Hepatocyte (in vitro differentiated cells): ENCODE results near the gene OMA1. TPM values are rescaled to one million over a fixed set of nuclear protein-coding genes. Genes with fewer than 3 reads are reported as not detected.
A peak's percentile ranks its signal among the peaks of the same experiment; 100 is the strongest.

Experiments used
- DNase-seq: peaks from one replicate; pipeline ENCODE4 v3.0.0-alpha.2; 2016; ENCODE audit warnings: low spot score
- H2AFZ ChIP-seq: fragments of 200-600 bp; sonication (generic); 2 replicates; pipeline ENCODE4 v1.6.0; 2016; ENCODE audit warnings: antibody characterized with exemption, mild to moderate bottlenecking
- H3K27ac ChIP-seq: fragments of 200-600 bp; sonication (generic); 2 replicates; pipeline ENCODE4 v1.5.1; 2016; ENCODE audit warnings: mild to moderate bottlenecking
- H3K27me3 ChIP-seq: fragments of 200-600 bp; sonication (generic); 2 replicates; pipeline ENCODE4 v1.6.1; 2016
- H3K36me3 ChIP-seq: fragments of 200-600 bp; sonication (generic); replicated peaks from 2 replicates; pipeline ENCODE4 v1.5.1; 2016; ENCODE audit warnings: low read depth; ENCODE audit not compliant: insufficient read depth
- H3K4me1 ChIP-seq: fragments of 200-600 bp; sonication (generic); 2 replicates; pipeline ENCODE4 v1.5.1; 2016; ENCODE audit warnings: mild to moderate bottlenecking, moderate library complexity; ENCODE audit not compliant: insufficient read depth
- H3K4me2 ChIP-seq: fragments of 200-600 bp; sonication (generic); 2 replicates; pipeline ENCODE4 v1.6.0; 2016
- H3K4me3 ChIP-seq: fragments of 200-600 bp; sonication (generic); 2 replicates; pipeline ENCODE4 v1.5.1; 2016; ENCODE audit warnings: mild to moderate bottlenecking
- H3K79me2 ChIP-seq: fragments of 200-600 bp; sonication (generic); 2 replicates; pipeline ENCODE4 v1.6.0; 2017; ENCODE audit warnings: mild to moderate bottlenecking
- H3K9me2 ChIP-seq: fragments of 200-600 bp; sonication (generic); replicated peaks from 2 replicates; pipeline ENCODE4 v1.6.0; 2017; ENCODE audit warnings: mild to moderate bottlenecking; ENCODE audit not compliant: insufficient read depth
- H3K9me3 ChIP-seq: fragments of 200-600 bp; sonication (generic); 2 replicates; pipeline ENCODE4 v1.5.1; 2016; ENCODE audit warnings: low read depth, mild to moderate bottlenecking
- H4K20me1 ChIP-seq: fragments of 200-600 bp; sonication (generic); 2 replicates; pipeline ENCODE4 v1.6.0; 2016; ENCODE audit warnings: mild to moderate bottlenecking; ENCODE audit not compliant: insufficient read depth, poor library complexity, severe bottlenecking
- EZH2 ChIP-seq: fragments of 200-600 bp; sonication (generic); IDR thresholded peaks from 2 replicates; pipeline ENCODE4 v1.6.1; 2016; ENCODE audit warnings: antibody characterized with exemption, mild to moderate bottlenecking, borderline replicate concordance
- EZH2phosphoT487 ChIP-seq: fragments of 200-600 bp; sonication (generic); IDR thresholded peaks from one replicate; pipeline ENCODE4 v1.6.1; 2018; ENCODE audit warnings: antibody characterized with exemption, mild to moderate bottlenecking, low read depth, moderate library complexity; ENCODE audit not compliant: unreplicated experiment, severe bottlenecking
- WGBS: methylation state at CpG from one replicate; pipeline ENCODE4 v1.1.6; 2016; ENCODE audit warnings: low lambda C conversion rate; ENCODE audit errors: missing lambda C conversion rate; 5-methylcytosine and 5-hydroxymethylcytosine counted together
- polyA plus RNA-seq: library from polyadenylated mRNA; unstranded; fragments of >200 nt; fragmentation: Nextera tagmentation; extraction: Ambion mirVana; gene quantifications from 2 replicates; pipeline ENCODE4 v1.2.1, GENCODE V29; 2016
- total RNA-seq: library from RNA; depleted of rRNA; stranded (reverse); fragments of >200 nt; gene quantifications from 2 replicates; pipeline ENCODE4 v1.2.3, GENCODE V29; 2014
- TF ChIP-seq, protein P1 (sequence below): fragments of 200-600 bp; sonication (generic); IDR thresholded peaks from 2 replicates; pipeline ENCODE4 v1.5.1; 2016; ENCODE audit warnings: antibody characterized with exemption, mild to moderate bottlenecking; ENCODE audit not compliant: poor library complexity

The OMA1 gene
- total and polyA plus RNA-seq, 2 experiments from 2014 or later = 19.7 to 36.0 TPM

DNA sequence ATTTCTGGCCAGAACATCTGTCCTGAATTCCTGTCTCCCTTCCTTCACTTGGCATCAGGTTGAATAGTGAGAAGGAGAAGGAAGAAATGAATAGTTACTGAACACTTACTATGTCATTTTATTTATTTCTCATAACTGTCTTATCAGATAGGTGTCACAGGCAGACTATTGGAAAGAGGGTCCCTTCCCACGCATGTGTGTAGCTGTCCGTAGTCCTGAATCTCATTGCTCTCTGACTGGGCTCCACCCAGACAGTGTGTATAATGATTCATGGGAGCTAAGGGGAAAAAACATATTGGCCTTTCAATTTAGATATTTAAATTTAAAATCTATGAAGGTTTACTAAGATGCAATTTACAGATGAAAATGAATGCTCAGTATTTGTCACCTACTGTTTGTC, 86.1 kb downstream of the OMA1 start:
- no peaks in the 10 kb centered on the region for H3K79me2 ChIP-seq
- no peaks in the 10 kb centered on the region for H3K36me3 ChIP-seq
- 39% methylated on average over 2 of the region's 2 CpGs for WGBS
- no peak overlapping the region for H3K4me2 ChIP-seq
- no peaks in the 10 kb centered on the region for H3K27me3 ChIP-seq
- H4K20me1 ChIP-seq = no peaks in the 10 kb centered on the region
- no peak overlapping the region for H3K27ac ChIP-seq
- H3K9me3 ChIP-seq = no peaks in the 10 kb centered on the region
- peak; percentile 37 for DNase-seq
- TF ChIP-seq, protein P1, sequence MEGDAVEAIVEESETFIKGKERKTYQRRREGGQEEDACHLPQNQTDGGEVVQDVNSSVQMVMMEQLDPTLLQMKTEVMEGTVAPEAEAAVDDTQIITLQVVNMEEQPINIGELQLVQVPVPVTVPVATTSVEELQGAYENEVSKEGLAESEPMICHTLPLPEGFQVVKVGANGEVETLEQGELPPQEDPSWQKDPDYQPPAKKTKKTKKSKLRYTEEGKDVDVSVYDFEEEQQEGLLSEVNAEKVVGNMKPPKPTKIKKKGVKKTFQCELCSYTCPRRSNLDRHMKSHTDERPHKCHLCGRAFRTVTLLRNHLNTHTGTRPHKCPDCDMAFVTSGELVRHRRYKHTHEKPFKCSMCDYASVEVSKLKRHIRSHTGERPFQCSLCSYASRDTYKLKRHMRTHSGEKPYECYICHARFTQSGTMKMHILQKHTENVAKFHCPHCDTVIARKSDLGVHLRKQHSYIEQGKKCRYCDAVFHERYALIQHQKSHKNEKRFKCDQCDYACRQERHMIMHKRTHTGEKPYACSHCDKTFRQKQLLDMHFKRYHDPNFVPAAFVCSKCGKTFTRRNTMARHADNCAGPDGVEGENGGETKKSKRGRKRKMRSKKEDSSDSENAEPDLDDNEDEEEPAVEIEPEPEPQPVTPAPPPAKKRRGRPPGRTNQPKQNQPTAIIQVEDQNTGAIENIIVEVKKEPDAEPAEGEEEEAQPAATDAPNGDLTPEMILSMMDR = no peak
- no peak for TF ChIP-seq EZH2phosphoT487
- no peaks in the 10 kb centered on the region for H3K9me2 ChIP-seq
- H3K4me3 ChIP-seq = no peak overlapping the region
- no peaks in the 10 kb centered on the region for H3K4me1 ChIP-seq
- H2AFZ ChIP-seq = no peak overlapping the region

DNA sequence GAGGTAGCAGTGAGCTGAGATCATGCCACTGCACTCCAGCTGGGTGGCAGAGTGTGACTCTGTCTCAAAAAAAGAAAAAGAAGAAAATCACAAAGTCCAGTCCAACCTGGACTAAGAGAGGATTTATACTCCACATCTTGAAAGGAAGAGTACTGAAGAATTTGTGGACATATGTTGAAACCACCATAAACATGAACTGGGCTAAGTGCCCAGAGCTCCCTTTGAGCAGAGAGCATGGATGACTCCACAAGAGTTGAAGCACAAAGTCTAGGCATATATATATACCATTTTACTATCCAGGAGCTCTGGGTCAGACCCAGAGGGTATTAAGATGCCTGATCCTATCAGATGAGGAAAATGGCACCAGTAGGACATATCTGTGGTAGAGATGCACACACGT, 86.6 kb downstream of the OMA1 start:
- no peak for DNase-seq
- Histone ChIP-seq H3K27ac (no peak overlapping the region), H3K9me3 (no peaks in the 10 kb centered on the region), H2AFZ (no peak overlapping the region), H3K27me3 (no peaks in the 10 kb centered on the region), H3K9me2 (no peaks in the 10 kb centered on the region), H3K79me2 (no peaks in the 10 kb centered on the region), H3K4me1 (no peaks in the 10 kb centered on the region), H3K36me3 (no peaks in the 10 kb centered on the region), H4K20me1 (no peaks in the 10 kb centered on the region), H3K4me3 (no peak overlapping the region), H3K4me2 (no peak overlapping the region)
- TF ChIP-seq, protein P1 = no peak
- TF ChIP-seq EZH2 (no peak), EZH2phosphoT487 (no peak)
- WGBS = 87% methylated on average over 1 of the region's 1 CpG

DNA sequence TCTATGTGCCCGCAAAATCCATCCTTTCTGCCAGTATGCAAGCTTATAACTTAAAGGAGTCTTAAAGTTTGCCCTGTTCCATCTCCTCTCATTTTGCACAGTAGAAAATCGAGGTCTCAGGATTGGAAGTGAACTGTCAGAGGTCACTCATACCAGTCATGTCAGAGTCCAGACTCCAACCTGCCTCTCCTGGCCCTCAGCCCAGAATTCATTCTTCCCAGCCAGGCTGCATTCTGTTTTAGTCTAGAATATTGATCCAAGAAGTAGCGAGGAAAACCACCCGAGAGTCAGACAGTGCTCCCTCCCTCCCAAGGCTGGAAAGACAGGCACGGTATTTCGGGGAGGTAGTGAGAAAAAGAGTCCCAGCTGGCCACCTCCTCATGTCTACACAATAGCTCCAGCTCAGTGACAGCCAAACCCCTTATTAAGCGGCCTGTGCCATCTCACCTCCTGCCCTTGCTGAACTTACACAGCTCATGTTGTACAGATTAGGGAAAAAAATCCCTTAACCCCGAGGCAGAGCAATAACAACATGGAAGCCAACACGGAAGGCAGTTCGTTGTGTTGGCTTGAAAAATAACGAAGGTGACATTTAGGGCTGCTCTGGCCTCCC, 89.4 kb downstream of the OMA1 start:
- H3K36me3 ChIP-seq = no peaks in the 10 kb centered on the region
- no peaks in the 10 kb centered on the region for H3K27me3 ChIP-seq
- H3K9me3 ChIP-seq = no peaks in the 10 kb centered on the region
- no peaks in the 10 kb centered on the region for H3K4me1 ChIP-seq
- WGBS = 81% methylated on average over 11 of the region's 11 CpGs
- no peaks in the 10 kb centered on the region for H3K79me2 ChIP-seq
- H3K27ac ChIP-seq = no peak overlapping the region
- no peak overlapping the region for H3K4me3 ChIP-seq
- no peaks in the 10 kb centered on the region for H3K9me2 ChIP-seq
- H3K4me2 ChIP-seq = no peak overlapping the region
- no peak for DNase-seq
- no peak overlapping the region for H2AFZ ChIP-seq
- H4K20me1 ChIP-seq = no peaks in the 10 kb centered on the region
- TF ChIP-seq, protein P1 = no peak

DNA sequence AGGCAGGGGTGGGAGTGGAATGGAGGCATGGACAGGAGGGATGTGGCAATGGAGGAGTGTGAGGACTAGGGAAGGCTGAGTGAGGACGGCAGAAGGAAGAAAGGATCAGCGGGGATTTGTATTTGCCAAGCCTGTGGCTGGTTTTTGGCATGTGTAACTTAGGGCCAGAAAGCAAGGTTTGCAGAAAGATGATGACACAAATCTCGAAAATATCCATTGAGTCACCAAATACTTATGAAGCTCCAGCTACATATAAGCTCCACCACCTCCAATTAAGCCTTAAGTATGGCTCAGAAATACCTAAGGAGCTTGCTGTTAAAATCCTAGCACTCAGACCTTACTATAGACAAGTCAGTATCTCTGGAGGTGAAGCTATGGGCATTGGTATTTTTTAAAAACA, 90.1 kb downstream of the OMA1 start:
- Histone ChIP-seq H3K36me3 (no peaks in the 10 kb centered on the region), H3K4me2 (no peak overlapping the region), H3K4me3 (no peak overlapping the region), H3K27me3 (no peaks in the 10 kb centered on the region), H3K79me2 (no peaks in the 10 kb centered on the region), H2AFZ (no peak overlapping the region), H3K9me3 (no peaks in the 10 kb centered on the region), H4K20me1 (no peaks in the 10 kb centered on the region), H3K27ac (no peak overlapping the region), H3K9me2 (no peaks in the 10 kb centered on the region), H3K4me1 (no peaks in the 10 kb centered on the region)
- TF ChIP-seq EZH2phosphoT487 = no peak
- TF ChIP-seq EZH2 = no peak
- TF ChIP-seq, protein P1 = no peak
- no peak for DNase-seq
- 68% methylated on average over 3 of the region's 3 CpGs for WGBS
